Neural progenitor cell (in vitro differentiated cells): ENCODE data around the gene NHERF1. TPM values are rescaled to one million over a fixed set of nuclear protein-coding genes. Genes with fewer than 3 reads are reported as not detected.

Source experiments
- DNase-seq: peaks from one replicate; pipeline ENCODE4 v3.0.0-alpha.2; 2016; ENCODE audit warnings: low spot score
- H2AFZ ChIP-seq: fragments of 200-600 bp; sonication (generic); replicated peaks from 2 replicates; pipeline ENCODE4 v1.6.1; 2016; ENCODE audit warnings: antibody characterized with exemption
- H3F3A ChIP-seq: fragments of 200-600 bp; sonication (generic); 2 replicates; pipeline ENCODE4 v1.6.1; 2016; ENCODE audit warnings: antibody characterized with exemption, low read depth
- H3K27ac ChIP-seq: fragments of 200-600 bp; sonication (generic); 2 replicates; pipeline ENCODE4 v1.5.1; 2016; ENCODE audit warnings: mild to moderate bottlenecking
- H3K27me3 ChIP-seq: fragments of 200-600 bp; sonication (generic); 2 replicates; pipeline ENCODE4 v1.6.1; 2016; ENCODE audit warnings: mild to moderate bottlenecking, moderate library complexity
- H3K36me3 ChIP-seq: fragments of 200-600 bp; sonication (generic); 2 replicates; pipeline ENCODE4 v1.5.1; 2016
- H3K4me1 ChIP-seq: fragments of 200-600 bp; sonication (generic); 2 replicates; pipeline ENCODE4 v1.6.1; 2016; ENCODE audit warnings: mixed run types
- H3K4me2 ChIP-seq: fragments of 200-600 bp; sonication (generic); 2 replicates; pipeline ENCODE4 v1.6.1; 2016
- H3K4me3 ChIP-seq: fragments of 200-600 bp; sonication (generic); 2 replicates; pipeline ENCODE4 v1.5.1; 2016
- H3K79me2 ChIP-seq: fragments of 200-600 bp; sonication (generic); 2 replicates; pipeline ENCODE4 v1.6.1; 2016; ENCODE audit warnings: low read depth
- H3K9ac ChIP-seq: fragments of 200-600 bp; sonication (generic); 2 replicates; pipeline ENCODE4 v1.6.1; 2016
- H3K9me3 ChIP-seq: fragments of 200-600 bp; sonication (generic); 2 replicates; pipeline ENCODE4 v1.5.1; 2016; ENCODE audit warnings: low read depth
- H4K20me1 ChIP-seq: fragments of 200-600 bp; sonication (generic); 2 replicates; pipeline ENCODE4 v1.6.1; 2016; ENCODE audit warnings: low read depth
- H3K27ac Mint-ChIP-seq: 3 replicates; pipeline ENCODE4 v1.8.0; 2021; ENCODE audit warnings: mixed read lengths
- H3K27me3 Mint-ChIP-seq: 2 replicates; pipeline ENCODE4 v1.8.0; 2022; ENCODE audit warnings: low read depth, mild to moderate bottlenecking, inconsistent platforms, moderate library complexity, mixed read lengths; ENCODE audit not compliant: insufficient read depth
- H3K36me3 Mint-ChIP-seq: 3 replicates; pipeline ENCODE4 v1.8.0; 2021; ENCODE audit warnings: mixed read lengths
- H3K4me1 Mint-ChIP-seq: 3 replicates; pipeline ENCODE4 v1.8.0; 2021; ENCODE audit warnings: mixed read lengths
- H3K4me3 Mint-ChIP-seq: 3 replicates; pipeline ENCODE4 v1.8.0; 2021; ENCODE audit warnings: mild to moderate bottlenecking, moderate library complexity, mixed read lengths
- H3K9me3 Mint-ChIP-seq: 3 replicates; pipeline ENCODE4 v1.8.0; 2020; ENCODE audit warnings: mixed read lengths
- EZH2 ChIP-seq: fragments of 200-600 bp; sonication (generic); IDR thresholded peaks from 2 replicates; pipeline ENCODE4 v1.6.1; 2017; ENCODE audit warnings: antibody characterized with exemption, mild to moderate bottlenecking, moderate library complexity
- EZH2phosphoT487 ChIP-seq: fragments of 200-600 bp; sonication (generic); IDR thresholded peaks from 2 replicates; pipeline ENCODE4 v1.6.1; 2017; ENCODE audit warnings: antibody characterized with exemption
- total RNA-seq: library from RNA; depleted of rRNA; stranded (reverse); fragments of >200 nt; gene quantifications from 2 replicates; pipeline ENCODE4 v1.2.3, GENCODE V29; 2015; ENCODE audit warnings: low replicate concordance
- TF ChIP-seq, protein P1 (sequence below): fragments of 200-600 bp; sonication (generic); IDR thresholded peaks from 2 replicates; pipeline ENCODE4 v1.5.1; 2017; ENCODE audit warnings: antibody characterized with exemption, mild to moderate bottlenecking

The NHERF1 gene
- total RNA-seq, 1 donor from 2014 or later: 27.1 TPM

DNA sequence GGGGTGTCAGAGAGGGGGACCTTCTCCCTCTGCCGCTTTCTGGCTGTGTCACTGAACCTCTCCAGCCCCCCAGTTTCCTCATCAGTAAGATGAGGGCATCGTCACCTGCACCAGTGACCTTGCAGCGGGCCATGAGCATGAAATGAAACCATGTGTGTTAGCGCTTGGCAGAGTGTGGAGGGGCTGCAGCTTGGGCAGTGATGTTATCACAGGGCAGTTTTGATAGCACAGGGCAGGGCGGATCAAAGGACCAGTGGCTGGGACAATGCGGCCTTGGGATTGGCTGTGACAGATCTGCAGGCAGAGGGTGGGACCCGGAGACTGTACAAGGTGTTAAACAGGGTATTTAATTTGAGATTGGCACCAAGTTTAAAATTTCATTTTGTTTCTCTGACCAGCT lies 66.6 kb downstream of the NHERF1 start:
- Mint-ChIP-seq H3K4me3 (no peak overlapping the region), H3K4me1 (peaks cover 37% of the 10 kb centered on the region), H3K36me3 (peaks cover 5% of the 10 kb centered on the region), H3K27ac (no peak overlapping the region), H3K27me3 (no peaks in the 10 kb centered on the region), H3K9me3 (no peaks in the 10 kb centered on the region)
- Histone ChIP-seq H3K9me3 (no peaks in the 10 kb centered on the region), H3K27me3 (no peaks in the 10 kb centered on the region), H3F3A (peaks cover 3% of the 10 kb centered on the region), H3K4me3 (no peak overlapping the region), H3K4me1 (peaks cover 22% of the 10 kb centered on the region), H3K4me2 (no peak overlapping the region), H2AFZ (no peak overlapping the region), H3K27ac (no peak overlapping the region), H4K20me1 (peaks cover 23% of the 10 kb centered on the region), H3K79me2 (no peaks in the 10 kb centered on the region), H3K9ac (no peak overlapping the region), H3K36me3 (no peaks in the 10 kb centered on the region)
- no peak for TF ChIP-seq EZH2phosphoT487
- TF ChIP-seq, protein P1, sequence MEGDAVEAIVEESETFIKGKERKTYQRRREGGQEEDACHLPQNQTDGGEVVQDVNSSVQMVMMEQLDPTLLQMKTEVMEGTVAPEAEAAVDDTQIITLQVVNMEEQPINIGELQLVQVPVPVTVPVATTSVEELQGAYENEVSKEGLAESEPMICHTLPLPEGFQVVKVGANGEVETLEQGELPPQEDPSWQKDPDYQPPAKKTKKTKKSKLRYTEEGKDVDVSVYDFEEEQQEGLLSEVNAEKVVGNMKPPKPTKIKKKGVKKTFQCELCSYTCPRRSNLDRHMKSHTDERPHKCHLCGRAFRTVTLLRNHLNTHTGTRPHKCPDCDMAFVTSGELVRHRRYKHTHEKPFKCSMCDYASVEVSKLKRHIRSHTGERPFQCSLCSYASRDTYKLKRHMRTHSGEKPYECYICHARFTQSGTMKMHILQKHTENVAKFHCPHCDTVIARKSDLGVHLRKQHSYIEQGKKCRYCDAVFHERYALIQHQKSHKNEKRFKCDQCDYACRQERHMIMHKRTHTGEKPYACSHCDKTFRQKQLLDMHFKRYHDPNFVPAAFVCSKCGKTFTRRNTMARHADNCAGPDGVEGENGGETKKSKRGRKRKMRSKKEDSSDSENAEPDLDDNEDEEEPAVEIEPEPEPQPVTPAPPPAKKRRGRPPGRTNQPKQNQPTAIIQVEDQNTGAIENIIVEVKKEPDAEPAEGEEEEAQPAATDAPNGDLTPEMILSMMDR: no peak
- TF ChIP-seq EZH2: no peak
- DNase-seq: no peak

DNA sequence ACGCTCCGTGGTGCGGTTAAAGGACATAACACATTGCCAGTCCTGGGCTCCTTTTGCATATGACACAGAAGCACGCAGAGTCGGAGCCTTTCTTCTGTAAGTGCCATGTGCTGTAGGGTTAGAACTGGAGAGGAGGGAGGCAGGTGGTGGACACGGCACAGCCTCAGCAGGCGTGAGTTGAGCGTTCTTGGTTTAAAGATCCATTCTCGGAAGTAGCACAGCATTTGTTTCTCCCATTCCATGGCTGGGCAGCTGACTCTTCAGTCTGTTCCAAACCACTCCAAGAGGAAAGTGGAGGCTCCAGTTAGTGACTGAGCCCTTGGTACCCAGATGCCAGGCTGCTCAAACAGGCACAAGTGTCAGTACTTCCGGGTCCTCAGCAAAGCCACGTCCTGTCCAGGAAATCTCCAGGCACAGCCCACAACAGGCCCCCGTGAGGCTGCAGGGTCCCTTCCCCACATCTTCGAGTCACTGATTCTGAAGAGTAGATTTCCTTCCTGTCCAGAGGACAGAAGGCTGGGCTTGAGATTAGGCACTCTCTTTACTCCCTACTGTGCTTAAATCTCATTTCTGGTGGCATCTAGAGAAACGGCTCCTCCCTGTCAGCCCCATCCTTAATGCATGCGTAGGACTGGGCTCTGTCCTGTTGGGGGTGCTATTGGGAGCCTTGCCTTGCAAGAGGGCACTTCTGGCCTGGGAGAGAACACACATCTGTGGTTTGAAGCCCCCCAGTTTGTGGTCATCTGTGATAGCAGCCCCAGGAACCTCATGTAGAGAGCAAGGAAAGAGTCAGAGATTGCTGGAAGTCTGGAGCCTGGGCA lies 67.3 kb downstream of the NHERF1 start:
- peaks cover 22% of the 10 kb centered on the region for H3K4me1 ChIP-seq
- no peak overlapping the region for H3K4me2 ChIP-seq
- H3K4me3 Mint-ChIP-seq: peak overlapping the region; percentile 56
- H3K4me3 ChIP-seq: no peak overlapping the region
- H3K79me2 ChIP-seq: no peaks in the 10 kb centered on the region
- H3K27me3 Mint-ChIP-seq: peaks cover 2% of the 10 kb centered on the region
- H3K27ac ChIP-seq: no peak overlapping the region
- peaks cover 7% of the 10 kb centered on the region for H3K36me3 Mint-ChIP-seq
- no peak overlapping the region for H2AFZ ChIP-seq
- H3K9me3 ChIP-seq: no peaks in the 10 kb centered on the region
- no peaks in the 10 kb centered on the region for H3K27me3 ChIP-seq
- H3K9me3 Mint-ChIP-seq: no peaks in the 10 kb centered on the region
- H3K4me1 Mint-ChIP-seq: peaks cover 40% of the 10 kb centered on the region
- no peak overlapping the region for H3K9ac ChIP-seq
- TF ChIP-seq EZH2 (no peak), EZH2phosphoT487 (no peak)
- TF ChIP-seq, protein P1: peak; percentile 71
- H3K27ac Mint-ChIP-seq: no peak overlapping the region
- H3F3A ChIP-seq: peaks cover 3% of the 10 kb centered on the region
- peak; percentile 80 for DNase-seq
- H3K36me3 ChIP-seq: no peaks in the 10 kb centered on the region
- peaks cover 23% of the 10 kb centered on the region for H4K20me1 ChIP-seq

DNA sequence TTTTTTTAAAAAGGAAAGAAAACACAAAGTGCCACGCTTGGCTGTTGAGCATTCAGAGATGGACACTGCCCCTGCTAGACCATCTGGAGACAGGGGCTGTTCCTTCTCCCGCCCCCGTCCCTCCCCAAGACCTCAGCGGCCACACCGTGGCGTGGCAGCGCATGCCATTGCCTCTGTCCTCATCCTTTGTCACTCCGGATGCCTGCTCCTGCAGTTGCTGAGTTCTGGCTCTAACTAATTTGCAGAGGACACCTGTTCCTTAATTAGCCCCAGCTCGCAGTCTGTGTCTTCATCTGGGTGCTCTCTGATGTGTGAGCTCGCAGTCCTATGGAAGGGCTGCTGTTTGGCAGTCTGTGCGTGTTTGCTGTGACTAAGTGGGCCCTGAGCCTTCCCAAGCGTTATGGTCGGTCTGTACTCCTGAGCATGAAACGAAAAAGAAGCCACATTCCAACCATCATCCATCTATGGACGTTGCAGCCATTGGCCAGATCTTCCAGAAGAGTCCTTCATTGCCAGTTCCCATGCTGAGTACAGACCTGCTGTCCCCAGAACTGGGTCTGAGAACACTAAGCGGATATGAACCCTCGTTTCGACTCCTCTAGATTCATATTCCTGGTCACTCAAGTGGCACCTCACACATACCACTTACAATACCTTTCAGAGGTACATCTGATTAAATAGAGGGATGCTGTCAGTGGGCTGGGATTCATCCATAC lies 68.6 kb downstream of the NHERF1 start:
- no peak overlapping the region for H3K27ac ChIP-seq
- H2AFZ ChIP-seq: no peak overlapping the region
- peaks cover 3% of the 10 kb centered on the region for H3F3A ChIP-seq
- Mint-ChIP-seq H3K27ac (no peak overlapping the region), H3K36me3 (peaks cover 7% of the 10 kb centered on the region), H3K4me3 (no peak overlapping the region), H3K27me3 (peaks cover 2% of the 10 kb centered on the region), H3K9me3 (no peaks in the 10 kb centered on the region), H3K4me1 (peaks cover 49% of the 10 kb centered on the region)
- TF ChIP-seq EZH2phosphoT487: no peak
- DNase-seq: no peak
- H3K9ac ChIP-seq: no peak overlapping the region
- no peaks in the 10 kb centered on the region for H3K79me2 ChIP-seq
- H4K20me1 ChIP-seq: peaks cover 12% of the 10 kb centered on the region
- no peak overlapping the region for H3K4me3 ChIP-seq
- no peaks in the 10 kb centered on the region for H3K36me3 ChIP-seq
- peaks cover 19% of the 10 kb centered on the region for H3K4me1 ChIP-seq
- H3K4me2 ChIP-seq: no peak overlapping the region
- H3K9me3 ChIP-seq: no peaks in the 10 kb centered on the region
- H3K27me3 ChIP-seq: no peaks in the 10 kb centered on the region
